Lower lobe of right lung (tissue), 2 donors: Measurements from ENCODE around the gene PPEF2. TPM values are rescaled to one million over a fixed set of nuclear protein-coding genes. Genes with fewer than 3 reads are reported as not detected.
A peak's percentile ranks its signal among the peaks of the same experiment; 100 is the strongest.

ENCODE experiments used
- ATAC-seq, 2 donors: fragments of 200-7000 bp; cut with Tn5 transposase; one replicate each; pipeline ENCODE4 v1.9.1; 2020 to 2022; ENCODE audit warnings: mild to moderate bottlenecking in 2 of 2, moderate library complexity in 2 of 2
- DNase-seq: peaks from one replicate; pipeline ENCODE4 v3.0.0-alpha.2; 2020
- H3K27ac ChIP-seq: fragments of 200-600 bp; one replicate; pipeline ENCODE4 v1.8.0; 2022
- H3K27me3 ChIP-seq: fragments of 200-600 bp; one replicate; pipeline ENCODE4 v1.8.0; 2022; ENCODE audit warnings: low read depth
- H3K36me3 ChIP-seq: fragments of 200-600 bp; one replicate; pipeline ENCODE4 v1.8.0; 2022; ENCODE audit warnings: mild to moderate bottlenecking
- H3K4me1 ChIP-seq: fragments of 200-600 bp; one replicate; pipeline ENCODE4 v1.8.0; 2022
- H3K4me3 ChIP-seq: fragments of 200-600 bp; one replicate; pipeline ENCODE4 v1.8.0; 2022; ENCODE audit warnings: mild to moderate bottlenecking
- H3K9me3 ChIP-seq: fragments of 200-600 bp; one replicate; pipeline ENCODE4 v1.8.0; 2022
- CTCF ChIP-seq: fragments of 200-600 bp; IDR thresholded peaks from one replicate; pipeline ENCODE4 v1.8.0; 2022; ENCODE audit warnings: antibody characterized with exemption, mild to moderate bottlenecking
- intact Hi-C: fragments of 100-400 bp; cut with DNase I; formaldehyde crosslinking; loops from one replicate; pipeline ENCODE4 v1.11.0; 2022
- total RNA-seq: library from RNA; stranded (reverse); fragmentation: NEBNext Ultra II Directional; extraction: Animal tissue kit (Norgen Biotek cat#: 25700); gene quantifications from one replicate; pipeline ENCODE4 v1.2.1, GENCODE V29; 2021
- donor health status: DM: no; HTN: yes; CAD: no; lungs with severe emphysema.

Gene PPEF2
- total RNA-seq, 1 donor from 2014 or later: not detected

DNA sequence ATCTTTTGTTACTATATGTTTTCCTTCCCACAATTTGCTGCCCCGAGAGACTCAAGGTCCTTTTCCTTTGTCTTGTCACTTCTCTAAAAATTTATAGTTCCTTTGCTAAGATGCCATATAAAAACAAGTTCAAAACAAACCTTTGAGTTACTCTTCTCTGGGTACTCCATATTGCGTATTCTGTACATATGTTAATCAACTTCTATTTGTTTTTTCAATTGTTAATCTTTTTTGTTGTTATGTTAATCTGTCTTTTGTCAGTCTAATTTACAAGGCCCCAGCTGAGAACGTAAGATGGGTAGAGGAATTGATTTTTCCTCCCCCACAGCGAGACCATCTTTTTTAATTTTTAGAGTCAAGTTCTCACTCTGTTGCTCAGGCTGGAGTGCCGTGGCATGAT lies 7.2 kb upstream of the PPEF2 start:
- Histone ChIP-seq H3K27me3 (no peaks in the 10 kb centered on the region), H3K27ac (no peak overlapping the region), H3K4me1 (no peaks in the 10 kb centered on the region), H3K4me3 (no peak overlapping the region), H3K9me3 (no peaks in the 10 kb centered on the region), H3K36me3 (no peaks in the 10 kb centered on the region)
- intact Hi-C loops: no loop called here
- no peak for TF ChIP-seq CTCF
- DNase-seq: no peak
- no peak for ATAC-seq

- no peak for DNase-seq
- no peak for ATAC-seq
- Histone ChIP-seq H3K4me1 (no peaks in the 10 kb centered on the region), H3K36me3 (no peaks in the 10 kb centered on the region), H3K27ac (no peak overlapping the region), H3K9me3 (no peaks in the 10 kb centered on the region), H3K27me3 (no peaks in the 10 kb centered on the region), H3K4me3 (no peak overlapping the region)
- intact Hi-C loops: no loop called here
- TF ChIP-seq CTCF: no peak
These were observed 6.3 kb upstream of the PPEF2 start for GRCh38 chr4:75908555-75908954.

DNA sequence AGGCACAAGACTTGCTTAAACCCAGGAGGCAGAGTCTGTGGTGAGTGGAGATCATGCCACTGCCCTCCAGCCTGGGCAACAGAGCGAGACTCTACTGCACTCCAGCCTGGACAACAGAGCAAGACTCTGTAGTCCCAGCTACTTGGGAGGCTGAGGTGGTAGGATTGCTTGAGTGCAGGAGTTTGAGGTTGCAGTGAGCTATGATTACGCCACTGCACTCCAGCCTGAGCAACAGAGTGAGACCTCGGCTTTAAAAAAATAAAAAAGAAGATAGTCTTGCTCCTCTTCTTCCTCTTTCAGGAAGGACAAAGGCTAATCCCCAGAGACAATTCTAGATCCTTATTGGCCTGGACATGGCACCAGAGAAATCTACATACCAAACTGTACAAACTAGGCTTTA lies 5.7 kb upstream of the PPEF2 start:
- ATAC-seq: no peak
- H3K27me3 ChIP-seq: no peaks in the 10 kb centered on the region
- DNase-seq: no peak
- no peak overlapping the region for H3K4me3 ChIP-seq
- H3K4me1 ChIP-seq: no peaks in the 10 kb centered on the region
- no peak overlapping the region for H3K27ac ChIP-seq
- H3K9me3 ChIP-seq: no peaks in the 10 kb centered on the region
- intact Hi-C loops: no loop called here
- no peak for TF ChIP-seq CTCF
- no peaks in the 10 kb centered on the region for H3K36me3 ChIP-seq

- H3K4me1 ChIP-seq: no peaks in the 10 kb centered on the region
- H3K4me3 ChIP-seq: no peak overlapping the region
- TF ChIP-seq CTCF: no peak
- DNase-seq (no peak), ATAC-seq (no peak)
- H3K36me3 ChIP-seq: no peaks in the 10 kb centered on the region
- intact Hi-C loops: no loop called here
- H3K27ac ChIP-seq: no peak overlapping the region
- H3K9me3 ChIP-seq: no peaks in the 10 kb centered on the region
- no peaks in the 10 kb centered on the region for H3K27me3 ChIP-seq
These were observed 1.8 kb upstream of the PPEF2 start for GRCh38 chr4:75904076-75904475.

- DNase-seq (no peak), ATAC-seq (no peak)
- H3K4me3 ChIP-seq: no peak overlapping the region
- intact Hi-C loops: no loop called here
- no peaks in the 10 kb centered on the region for H3K9me3 ChIP-seq
- TF ChIP-seq CTCF: no peak
- H3K4me1 ChIP-seq: no peaks in the 10 kb centered on the region
- no peaks in the 10 kb centered on the region for H3K27me3 ChIP-seq
- H3K36me3 ChIP-seq: no peaks in the 10 kb centered on the region
- no peak overlapping the region for H3K27ac ChIP-seq
These were observed 3.7 kb downstream of the PPEF2 start for GRCh38 chr4:75898536-75898935.

- Histone ChIP-seq H3K4me3 (no peak overlapping the region), H3K36me3 (no peaks in the 10 kb centered on the region), H3K27me3 (no peaks in the 10 kb centered on the region), H3K9me3 (no peaks in the 10 kb centered on the region), H3K4me1 (no peaks in the 10 kb centered on the region), H3K27ac (no peak overlapping the region)
- peak; percentile 73 to 76 for ATAC-seq
- peak; percentile 55 for TF ChIP-seq CTCF
- no peak for DNase-seq
- intact Hi-C loops: no loop called here
These were observed 6.4 kb downstream of the PPEF2 start for GRCh38 chr4:75895744-75896314.
